Calu3 (cell line): ENCODE results near the gene CDKN3. TPM values are rescaled to one million over a fixed set of nuclear protein-coding genes. Genes with fewer than 3 reads are reported as not detected.

ENCODE experiments used
- BruUV-seq: library from RNA; stranded (reverse); fragments of 400-500 nt; replicated peaks from 2 replicates; lab custom pipeline; 2021; lab: Mats Ljungman, UMichigan
- CTCF ChIA-PET: fragments of 300-600 bp; sonication (Branson Sonifier 250); formaldehyde crosslinking; loops from one replicate; lab custom pipeline; 2022; ENCODE audit warnings: antibody characterized with exemption; lab: Charles Lee
- DNase-seq: peaks from one replicate; pipeline ENCODE4 v3.0.0; 2022
- H3K27ac Mint-ChIP-seq: one replicate; pipeline ENCODE4 v1.8.0; 2022; ENCODE audit warnings: mixed read lengths; ENCODE audit not compliant: unreplicated experiment
- H3K27me3 Mint-ChIP-seq: one replicate; pipeline ENCODE4 v1.8.0; 2022; ENCODE audit warnings: mixed read lengths; ENCODE audit not compliant: unreplicated experiment
- H3K36me3 Mint-ChIP-seq: one replicate; pipeline ENCODE4 v1.8.0; 2022; ENCODE audit warnings: mild to moderate bottlenecking, moderate library complexity, mixed read lengths; ENCODE audit not compliant: insufficient read depth, unreplicated experiment
- H3K4me1 Mint-ChIP-seq: one replicate; pipeline ENCODE4 v1.8.0; 2022; ENCODE audit warnings: mild to moderate bottlenecking, low read depth, mixed read lengths; ENCODE audit not compliant: unreplicated experiment
- H3K4me3 Mint-ChIP-seq: one replicate; pipeline ENCODE4 v1.8.0; 2022; ENCODE audit warnings: mild to moderate bottlenecking, low read depth, moderate library complexity, mixed read lengths; ENCODE audit not compliant: unreplicated experiment
- H3K9me3 Mint-ChIP-seq: one replicate; pipeline ENCODE4 v1.8.0; 2022; ENCODE audit warnings: low read depth, mixed read lengths; ENCODE audit not compliant: unreplicated experiment
- CTCF ChIP-seq: fragments of 200-600 bp; IDR thresholded peaks from one replicate; pipeline ENCODE4 v1.8.0; 2022; ENCODE audit warnings: antibody characterized with exemption; ENCODE audit not compliant: unreplicated experiment
- intact Hi-C: fragments of 100-400 bp; cut with micrococcal nuclease; formaldehyde crosslinking; loops from one replicate; pipeline ENCODE4 v1.10.0; 2022; ENCODE audit not compliant: unreplicated experiment
- total RNA-seq: library from RNA; stranded (reverse); gene quantifications from 2 replicates; pipeline ENCODE4 v1.2.3, GENCODE V29; 2022

The CDKN3 gene
- total RNA-seq, 1 experiment from 2014 or later: 50.3 TPM

GRCh38 chr14:54348923-54349620, 47.7 kb upstream of the CDKN3 start:
- H3K36me3 Mint-ChIP-seq: no peaks in the 10 kb centered on the region
- no peak overlapping the region for H3K4me3 Mint-ChIP-seq
- peaks cover 3% of the 10 kb centered on the region for H3K9me3 Mint-ChIP-seq
- TF ChIP-seq CTCF: no peak
- no peak overlapping the region for H3K27ac Mint-ChIP-seq
- intact Hi-C loops: loop anchor here (1.0 to 5.0 kb wide), 3 partner anchors 916 to 1053 kb away; no protein-coding TSS in a partner anchor
- no TSS peak for BruUV-seq
- no peak for DNase-seq
- CTCF ChIA-PET: interaction anchor here (1.0 kb wide), 1 partner anchor 349 kb away, joined by 3 read pairs; no protein-coding TSS in a partner anchor
- H3K4me1 Mint-ChIP-seq: peaks cover 14% of the 10 kb centered on the region
- H3K27me3 Mint-ChIP-seq: no peaks in the 10 kb centered on the region

DNA sequence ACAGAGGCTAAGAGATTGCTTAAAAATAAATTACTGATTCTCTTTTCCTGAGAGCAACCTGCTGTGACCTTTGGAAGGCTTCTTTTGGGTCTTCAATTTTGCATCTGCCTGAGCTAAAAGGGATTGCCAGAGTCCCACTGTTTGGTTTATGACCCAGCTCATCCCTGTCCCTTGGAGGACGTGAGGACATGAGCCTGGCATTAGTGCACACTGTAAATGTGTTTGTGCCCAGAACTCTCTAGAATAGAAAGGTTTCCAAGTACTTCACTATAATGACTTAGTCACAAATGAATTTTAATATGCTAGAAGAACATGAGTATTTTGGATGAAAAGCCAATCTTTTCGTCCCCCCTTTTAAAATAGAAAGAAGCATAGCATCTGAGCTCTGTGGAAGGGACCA, 47.1 kb upstream of the CDKN3 start:
- BruUV-seq: no TSS peak
- H3K9me3 Mint-ChIP-seq: peaks cover 3% of the 10 kb centered on the region
- intact Hi-C loops: loop anchor here (2.0 to 5.0 kb wide), 2 partner anchors 917 to 937 kb away; no protein-coding TSS in a partner anchor
- no peak overlapping the region for H3K27ac Mint-ChIP-seq
- H3K36me3 Mint-ChIP-seq: no peaks in the 10 kb centered on the region
- H3K4me1 Mint-ChIP-seq: peaks cover 20% of the 10 kb centered on the region
- CTCF ChIA-PET: no interaction called here
- no peak for DNase-seq
- no peak for TF ChIP-seq CTCF
- H3K27me3 Mint-ChIP-seq: no peaks in the 10 kb centered on the region
- H3K4me3 Mint-ChIP-seq: no peak overlapping the region

DNA sequence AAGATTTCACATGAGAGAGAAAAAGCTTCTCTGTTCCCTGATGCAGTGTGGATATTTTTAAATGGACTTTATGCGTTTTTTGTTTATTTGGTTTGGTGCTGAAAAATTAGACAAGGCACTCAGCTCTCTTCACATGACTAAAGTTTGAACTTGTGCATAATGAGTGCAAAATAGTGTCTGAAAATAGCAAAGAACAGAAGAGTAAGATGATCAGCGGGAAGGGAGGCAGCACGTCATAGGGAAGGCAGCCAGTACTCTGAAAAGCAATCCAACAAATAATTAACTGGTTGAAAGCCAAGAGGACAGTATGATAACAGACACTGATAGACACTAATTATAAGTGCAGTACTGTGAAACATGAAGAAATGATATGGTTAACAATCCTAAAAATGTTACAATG, 46.6 kb upstream of the CDKN3 start:
- H3K36me3 Mint-ChIP-seq: no peaks in the 10 kb centered on the region
- no peak for DNase-seq
- H3K4me1 Mint-ChIP-seq: peaks cover 25% of the 10 kb centered on the region
- BruUV-seq: no TSS peak
- H3K27ac Mint-ChIP-seq: no peak overlapping the region
- TF ChIP-seq CTCF: no peak
- intact Hi-C loops: no loop called here
- no peaks in the 10 kb centered on the region for H3K27me3 Mint-ChIP-seq
- peaks cover 3% of the 10 kb centered on the region for H3K9me3 Mint-ChIP-seq
- CTCF ChIA-PET: interaction anchor here (0.6 to 1.2 kb wide), 2 partner anchors 186 to 1024 kb away, joined by 3 read pairs; no protein-coding TSS in a partner anchor
- no peak overlapping the region for H3K4me3 Mint-ChIP-seq

GRCh38 chr14:54353266-54353665, 43.5 kb upstream of the CDKN3 start:
- no TSS peak for BruUV-seq
- H3K4me3 Mint-ChIP-seq: no peak overlapping the region
- no peak for TF ChIP-seq CTCF
- CTCF ChIA-PET: interaction anchor here (0.6 kb wide), 1 partner anchor 364 kb away, joined by 3 read pairs; no protein-coding TSS in a partner anchor
- H3K9me3 Mint-ChIP-seq: peaks cover 3% of the 10 kb centered on the region
- peaks cover 27% of the 10 kb centered on the region for H3K4me1 Mint-ChIP-seq
- H3K27ac Mint-ChIP-seq: no peak overlapping the region
- no peak for DNase-seq
- H3K36me3 Mint-ChIP-seq: no peaks in the 10 kb centered on the region
- H3K27me3 Mint-ChIP-seq: no peaks in the 10 kb centered on the region
- intact Hi-C loops: no loop called here
